HepG2 (cell line): ENCODE data around the gene TRABD. TPM values are rescaled to one million over a fixed set of nuclear protein-coding genes. Genes with fewer than 3 reads are reported as not detected.

ENCODE experiments used
- AHDC1 ChIP-seq: sonication (generic); formaldehyde crosslinking; IDR thresholded peaks from 2 replicates; pipeline ENCODE4 v1.5.1; 2020; ENCODE audit warnings: mild to moderate bottlenecking, missing genetic modification reagents, borderline replicate concordance
- ARID5B ChIP-seq: IDR thresholded peaks from 2 replicates; pipeline ENCODE4 v1.4.0; 2020; ENCODE audit warnings: mild to moderate bottlenecking, missing genetic modification reagents
- BCL6 ChIP-seq: IDR thresholded peaks from 2 replicates; pipeline ENCODE4 v1.6.1; 2016; ENCODE audit warnings: missing genetic modification reagents, missing compliant biosample characterization
- FOXO1 ChIP-seq: sonication (generic); formaldehyde crosslinking; IDR thresholded peaks from 2 replicates; pipeline ENCODE4 v1.4.0; 2020; ENCODE audit warnings: missing genetic modification reagents
- FOXP1 ChIP-seq, 2 experiments: fragments of 450-650 bp in 1 of 2; IDR thresholded peaks; 2 replicates each; pipeline ENCODE4 v1.6.1; 2017 to 2018; ENCODE audit warnings: antibody characterized with exemption in 1 of 2
- HHEX ChIP-seq: IDR thresholded peaks from 2 replicates; pipeline ENCODE4 v1.6.1; 2016; ENCODE audit warnings: control low read depth
- LCORL ChIP-seq, 2 experiments: fragments of 450-650 bp in 1 of 2; sonication (generic) in 1 of 2; formaldehyde crosslinking in 1 of 2; IDR thresholded peaks; 2 replicates each; pipeline versions ENCODE4 v1.5.0 to v1.6.1; 2017 to 2020; ENCODE audit warnings: antibody characterized with exemption in 1 of 2, missing genetic modification reagents in 1 of 2
- NR2F2 ChIP-seq: IDR thresholded peaks from 2 replicates; pipeline ENCODE4 v1.6.1; 2012; ENCODE audit warnings: low read depth, inconsistent platforms, borderline replicate concordance
- RARA ChIP-seq: IDR thresholded peaks from 2 replicates; pipeline ENCODE4 v1.6.1; 2016; ENCODE audit warnings: missing genetic modification reagents, missing compliant biosample characterization
- RERE ChIP-seq: IDR thresholded peaks from 2 replicates; pipeline ENCODE4 v1.6.1; 2016; ENCODE audit warnings: low read depth, missing genetic modification reagents, missing compliant biosample characterization
- SP5 ChIP-seq: IDR thresholded peaks from 2 replicates; pipeline ENCODE4 v1.6.1; 2016; ENCODE audit warnings: low read depth, borderline replicate concordance
- TBX3 ChIP-seq: fragments of 450-650 bp; IDR thresholded peaks from 2 replicates; pipeline ENCODE4 v1.6.1; 2017; ENCODE audit warnings: antibody characterized with exemption, mild to moderate bottlenecking, inconsistent platforms, borderline replicate concordance
- ZNF17 ChIP-seq: sonication (generic); formaldehyde crosslinking; IDR thresholded peaks from 2 replicates; pipeline ENCODE4 v1.5.0; 2020; ENCODE audit warnings: mild to moderate bottlenecking, missing genetic modification reagents
- ZNF577 ChIP-seq: sonication (generic); formaldehyde crosslinking; IDR thresholded peaks from 2 replicates; pipeline ENCODE4 v1.4.0; 2020; ENCODE audit warnings: mild to moderate bottlenecking, low read depth, missing genetic modification reagents, borderline replicate concordance
- polyA plus RNA-seq, 8 experiments: library from polyadenylated mRNA; depleted of rRNA in 3 of 8; stranded (reverse) in 7 of 8; unstranded in 1 of 8; fragments of >200 nt; fragmentation: Illumina TruSeq in 4 of 8; extraction: Trizol in 4 of 8; gene quantifications; 2 replicates each; pipeline versions ENCODE4 v1.2.1 to v1.2.3, GENCODE V29; 2011 to 2016; ENCODE audit warnings: low read depth in 4 of 8, missing spikeins in 1 of 8, mixed read lengths in 1 of 8; ENCODE audit not compliant: insufficient read depth in 1 of 8
- total RNA-seq, 5 experiments: library from RNA; depleted of rRNA; stranded (reverse); fragments of >200 nt; fragmentation: Illumina TruSeq; extraction: Trizol; gene quantifications; 2 replicates each; pipeline ENCODE4 v1.2.3, GENCODE V29; 2016; ENCODE audit warnings: low read depth in 1 of 5

The TRABD gene
- total and polyA plus RNA-seq, 2 of the 13 experiments (the other 11 are each of a cell fraction or from before 2014, with no cell fraction given), result 21.5 to 28.9 TPM

- TF ChIP-seq ARID5B (CRISPR knock-in tag) (peak; percentile 63; the same call in 1 of the 2 replicates), HHEX (CRISPR knock-in tag) (peak; percentile 77), RERE (CRISPR knock-in tag) (0 out of 2 replicates have a peak, but pooled peaks have one; percentile 28), LCORL (IDR thresholded peaks at IDR 0.05) (no peak), LCORL (CRISPR knock-in tag; IDR thresholded peaks at IDR 0.05) (0 out of 2 replicates have a peak, but pooled peaks have one; percentile 19), RARA (CRISPR knock-in tag) (peak; percentile 53; the same call in 1 of the 2 replicates), BCL6 (CRISPR knock-in tag) (peak; percentile 72), AHDC1 (CRISPR knock-in tag) (peak; percentile 69; the same call in 1 of the 2 replicates), SP5 (CRISPR knock-in tag) (no peak), TBX3 (peak; percentile 63; the same call in 1 of the 2 replicates), NR2F2 (peak; percentile 35; the same call in 1 of the 2 replicates), ZNF17 (CRISPR knock-in tag) (no peak), FOXO1 (CRISPR knock-in tag) (no peak), ZNF577 (CRISPR knock-in tag) (no peak), FOXP1 (IDR thresholded peaks at IDR 0.05) (no peak), FOXP1 (CRISPR knock-in tag; IDR thresholded peaks at IDR 0.05) (peak; percentile 90)
These were observed 43.8 kb upstream of the TRABD start (continued) for GRCh38 chr22:50141891-50142363.
